NCI-H69 (cell line): Measurements from ENCODE around the gene BASP1.

Experiments used
- DNase-seq: peaks from one replicate; lab custom pipeline; 2025; lab: John Stamatoyannopoulos, UW

The BASP1 gene

GRCh38 chr5:17256171-17256570, 38.7 kb downstream of the BASP1 start:
- DNase-seq: no peak

GRCh38 chr5:17256839-17257238, 39.4 kb downstream of the BASP1 start:
- DNase-seq: no peak

GRCh38 chr5:17257705-17258273, 40.4 kb downstream of the BASP1 start:
- no peak for DNase-seq

- DNase-seq: no peak
Measured at GRCh38 chr5:17258431-17258830, 41.0 kb downstream of the BASP1 start.

GRCh38 chr5:17259012-17259411, 41.6 kb downstream of the BASP1 start:
- DNase-seq: peak; percentile 25

- DNase-seq: peak; percentile 94
Measured at GRCh38 chr5:17259630-17260257, 42.3 kb downstream of the BASP1 start.

- DNase-seq: peak; percentile 94
Measured at GRCh38 chr5:17260549-17260948, 43.1 kb downstream of the BASP1 start.

GRCh38 chr5:17261075-17261474, 43.6 kb downstream of the BASP1 start:
- peak; percentile 34 for DNase-seq

GRCh38 chr5:17265041-17265440, 47.6 kb downstream of the BASP1 start:
- no peak for DNase-seq

- DNase-seq: no peak
Measured at GRCh38 chr5:17267106-17267505, 49.7 kb downstream of the BASP1 start.

GRCh38 chr5:17269201-17269600, 51.8 kb downstream of the BASP1 start:
- DNase-seq: peak; percentile 61

- no peak for DNase-seq
Measured at GRCh38 chr5:17272111-17272510, 54.7 kb downstream of the BASP1 start.

GRCh38 chr5:17275289-17276158, 58.1 kb downstream of the BASP1 start:
- no peak for DNase-seq

GRCh38 chr5:17276445-17276844, 59.0 kb downstream of the BASP1 start:
- no peak for DNase-seq

GRCh38 chr5:17277907-17278306, 60.5 kb downstream of the BASP1 start:
- no peak for DNase-seq

GRCh38 chr5:17278931-17279330, 61.5 kb downstream of the BASP1 start:
- no peak for DNase-seq

- no peak for DNase-seq
Measured at GRCh38 chr5:17279487-17279886, 62.1 kb downstream of the BASP1 start.

GRCh38 chr5:17282283-17283120, 65.1 kb downstream of the BASP1 start:
- DNase-seq: peak; percentile 16

GRCh38 chr5:17283121-17283415, 65.6 kb downstream of the BASP1 start:
- no peak for DNase-seq

GRCh38 chr5:17287501-17288155, 70.2 kb downstream of the BASP1 start:
- no peak for DNase-seq

GRCh38 chr5:17288570-17288969, 71.1 kb downstream of the BASP1 start:
- DNase-seq: no peak
